ENCODE data around the gene CCDC124.

Gene CCDC124

DNA sequence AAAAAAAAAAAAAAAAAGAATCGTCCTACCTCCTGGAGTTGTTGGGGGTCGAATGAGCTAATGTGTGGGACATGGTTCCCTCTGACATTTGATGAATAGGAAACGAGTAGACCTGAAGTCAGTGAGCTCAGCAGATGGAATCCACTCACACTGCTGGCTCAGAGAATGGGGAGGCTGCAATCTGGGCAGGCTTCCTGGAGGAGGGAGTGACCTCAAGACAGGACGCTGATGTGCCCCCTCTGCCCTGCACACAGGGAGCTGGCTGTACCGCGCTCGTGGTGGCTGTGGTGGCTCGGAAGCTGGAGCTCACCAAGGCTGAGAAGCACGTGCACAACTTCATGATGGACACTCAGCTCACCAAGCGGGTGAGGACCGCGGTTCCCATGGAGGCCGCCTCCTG lies 55.3 kb downstream of the CCDC124 start:
- no peak for DNase-seq

DNA sequence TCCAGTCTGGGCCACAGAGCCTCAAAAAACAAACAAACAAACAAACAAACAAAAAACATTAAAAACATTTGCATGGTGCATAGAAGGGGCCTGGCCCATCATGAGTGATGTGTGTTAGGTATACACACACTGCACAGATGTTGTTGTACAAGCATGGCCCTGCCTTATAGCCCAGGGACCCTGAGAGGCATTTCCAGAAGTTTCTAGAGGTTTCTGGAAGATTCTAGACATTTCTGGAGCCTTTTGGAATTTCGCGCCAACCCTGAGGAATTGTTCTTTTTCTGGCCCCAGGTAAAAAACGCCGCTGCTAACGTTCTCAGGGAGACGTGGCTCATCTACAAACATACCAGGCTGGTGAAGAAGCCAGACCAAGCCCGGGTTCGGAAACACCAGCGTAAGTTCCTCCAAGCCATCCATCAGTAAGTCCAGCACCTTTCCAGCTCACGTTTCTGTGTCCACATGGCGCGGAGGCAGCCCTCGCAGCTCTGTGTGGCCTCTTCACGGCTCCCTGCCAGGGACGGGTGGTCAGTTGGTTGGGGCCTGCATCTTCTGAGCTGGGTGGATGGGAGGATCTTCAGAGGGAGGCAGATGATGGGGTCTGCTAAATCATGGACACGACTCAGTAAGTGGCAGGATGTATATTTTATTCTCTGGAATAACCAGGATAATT lies 56.7 kb downstream of the CCDC124 start:
- DNase-seq, result no peak

GRCh38 chr19:17993076-17993813 lies 60.4 kb downstream of the CCDC124 start:
- no peak for DNase-seq

Data from fibroblast of skin of back (primary cell).